Activated naive CD8-positive, alpha-beta T cell treated with anti-CD3 and anti-CD28 coated beads, Interleukin-2, amount 10 ng/mL, durations not matched to agents 7 days and 5 days (primary cell): ENCODE results near the gene CDH4. TPM values are rescaled to one million over a fixed set of nuclear protein-coding genes. Genes with fewer than 3 reads are reported as not detected.

Experiments used
- ATAC-seq: fragments of 150-1000 bp; cut with Tn5 transposase; one replicate; pipeline ENCODE4 v1.10.0; 2021; ENCODE audit warnings: low read depth, moderate library complexity
- POLR2A ChIA-PET: fragments of 350-600 bp; sonication (Branson Sonifier 250); formaldehyde crosslinking; loops from one replicate; lab custom pipeline; 2021; ENCODE audit warnings: antibody characterized with exemption; lab: Charles Lee
- DNase-seq: peaks from one replicate; pipeline ENCODE4 v3.0.0; 2021
- H3K27ac Mint-ChIP-seq: one replicate; pipeline ENCODE4 v1.8.0; 2022; ENCODE audit warnings: mild to moderate bottlenecking, mixed read lengths
- H3K27me3 Mint-ChIP-seq: one replicate; pipeline ENCODE4 v1.8.0; 2022; ENCODE audit warnings: mild to moderate bottlenecking, moderate library complexity, mixed read lengths
- H3K36me3 Mint-ChIP-seq: one replicate; pipeline ENCODE4 v1.8.0; 2021; ENCODE audit warnings: mild to moderate bottlenecking, mixed read lengths
- H3K4me1 Mint-ChIP-seq: one replicate; pipeline ENCODE4 v1.8.0; 2021; ENCODE audit warnings: mixed read lengths
- H3K4me3 Mint-ChIP-seq: one replicate; pipeline ENCODE4 v1.8.0; 2022; ENCODE audit warnings: mild to moderate bottlenecking, moderate library complexity, mixed read lengths
- H3K9me3 Mint-ChIP-seq: one replicate; pipeline ENCODE4 v1.8.0; 2021; ENCODE audit warnings: mixed read lengths
- total RNA-seq, 2 experiments: library from RNA; stranded (reverse); gene quantifications; one replicate each; pipeline ENCODE4 v1.2.3, GENCODE V29; 2021

Gene CDH4
- total RNA-seq, 2 experiments from 2014 or later, result 0.14 to 0.20 TPM

DNA sequence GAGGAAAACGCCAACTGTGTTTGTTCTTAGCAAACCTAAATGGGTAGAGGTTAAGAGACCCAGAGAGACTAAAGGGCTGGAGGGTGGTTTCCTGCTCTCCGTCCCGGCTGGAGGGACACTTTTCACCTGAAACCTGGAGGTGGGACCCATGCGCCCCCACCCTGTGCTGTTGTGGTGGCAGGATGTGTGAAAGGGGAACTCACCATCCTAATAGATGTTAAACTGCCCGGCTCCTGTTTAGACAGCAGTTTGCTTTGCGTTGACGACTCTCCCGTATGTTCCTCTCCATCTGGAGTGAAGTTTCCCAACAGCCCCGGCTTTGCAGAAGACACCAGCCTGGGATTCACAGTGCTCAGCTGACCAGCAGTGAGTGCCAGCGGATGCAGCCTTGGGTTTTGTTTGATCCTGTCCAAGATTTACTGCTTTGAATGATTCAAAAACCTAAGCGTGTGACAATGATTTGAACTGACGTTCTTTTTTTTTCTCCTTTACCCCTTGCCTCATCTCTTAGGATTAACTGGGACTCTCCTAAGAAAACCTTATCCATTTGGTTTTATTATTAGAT is 66.0 kb downstream of the CDH4 start:
- no peaks in the 10 kb centered on the region for H3K9me3 Mint-ChIP-seq
- no peak for ATAC-seq
- POLR2A ChIA-PET, result no interaction called here
- H3K27ac Mint-ChIP-seq, result no peak overlapping the region
- no peaks in the 10 kb centered on the region for H3K36me3 Mint-ChIP-seq
- DNase-seq, result no peak
- H3K27me3 Mint-ChIP-seq, result no peaks in the 10 kb centered on the region
- no peaks in the 10 kb centered on the region for H3K4me1 Mint-ChIP-seq
- no peak overlapping the region for H3K4me3 Mint-ChIP-seq

DNA sequence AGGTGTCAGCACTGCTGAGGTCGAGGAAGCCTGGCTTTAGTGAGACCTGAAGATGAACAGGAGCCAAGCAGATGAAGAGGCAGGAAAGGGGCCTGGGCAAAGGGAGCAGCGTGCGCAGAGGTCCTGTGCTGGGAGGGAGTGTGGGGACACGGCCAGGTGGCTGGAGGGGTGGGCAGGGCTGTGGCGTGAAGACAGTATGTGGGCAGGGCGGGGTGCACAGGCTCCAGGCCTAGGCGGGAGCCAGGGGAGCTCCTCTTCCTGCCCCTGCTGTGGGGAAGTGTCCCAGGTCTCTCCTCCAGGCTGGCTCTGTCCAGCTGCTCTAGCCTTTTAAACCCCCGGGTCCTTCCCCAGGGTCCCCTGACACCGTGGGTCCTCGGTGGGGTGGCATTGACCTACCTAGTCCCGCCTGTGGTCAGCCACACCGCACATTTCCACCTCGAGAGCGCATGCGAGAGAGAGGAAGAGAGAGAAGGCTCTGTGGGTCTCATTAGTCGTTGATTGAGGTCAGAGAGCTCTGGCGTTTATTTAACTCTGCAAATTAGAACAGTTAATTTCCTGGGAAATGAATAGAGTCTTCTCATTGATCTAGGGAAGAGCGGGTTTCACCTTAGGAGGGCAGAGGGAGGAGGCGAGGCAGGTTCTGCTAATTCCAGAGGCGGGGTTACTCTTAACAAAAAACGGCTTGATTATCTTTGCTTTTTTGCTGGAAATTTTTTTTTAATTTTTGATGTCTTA is 68.8 kb downstream of the CDH4 start:
- no peaks in the 10 kb centered on the region for H3K4me1 Mint-ChIP-seq
- no peaks in the 10 kb centered on the region for H3K36me3 Mint-ChIP-seq
- H3K27ac Mint-ChIP-seq, result no peak overlapping the region
- no peak for DNase-seq
- H3K9me3 Mint-ChIP-seq, result no peaks in the 10 kb centered on the region
- POLR2A ChIA-PET, result no interaction called here
- ATAC-seq, result no peak
- no peak overlapping the region for H3K4me3 Mint-ChIP-seq
- no peaks in the 10 kb centered on the region for H3K27me3 Mint-ChIP-seq

DNA sequence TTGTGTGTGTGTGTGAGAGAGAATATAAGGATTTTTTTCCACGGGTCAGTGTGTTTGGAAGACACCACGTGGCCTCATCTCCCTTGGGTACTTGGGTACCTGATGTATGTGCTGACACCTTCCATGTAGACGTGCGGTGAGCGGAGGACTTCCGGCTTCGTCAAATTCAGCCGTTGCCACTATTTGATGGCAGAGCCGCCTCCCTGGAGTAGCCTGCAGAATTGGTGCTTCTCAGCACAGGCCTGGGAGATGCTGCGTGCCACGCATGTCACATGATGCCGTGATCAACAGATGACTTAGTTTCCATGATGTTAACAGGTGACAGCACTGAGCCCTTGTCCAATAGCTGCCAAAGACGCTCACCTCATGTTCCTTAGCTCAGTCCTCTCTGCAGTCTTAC is 69.4 kb downstream of the CDH4 start:
- Mint-ChIP-seq H3K9me3 (no peaks in the 10 kb centered on the region), H3K36me3 (no peaks in the 10 kb centered on the region), H3K4me1 (no peaks in the 10 kb centered on the region), H3K27ac (no peak overlapping the region), H3K4me3 (no peak overlapping the region), H3K27me3 (no peaks in the 10 kb centered on the region)
- POLR2A ChIA-PET, result no interaction called here
- no peak for ATAC-seq
- no peak for DNase-seq

DNA sequence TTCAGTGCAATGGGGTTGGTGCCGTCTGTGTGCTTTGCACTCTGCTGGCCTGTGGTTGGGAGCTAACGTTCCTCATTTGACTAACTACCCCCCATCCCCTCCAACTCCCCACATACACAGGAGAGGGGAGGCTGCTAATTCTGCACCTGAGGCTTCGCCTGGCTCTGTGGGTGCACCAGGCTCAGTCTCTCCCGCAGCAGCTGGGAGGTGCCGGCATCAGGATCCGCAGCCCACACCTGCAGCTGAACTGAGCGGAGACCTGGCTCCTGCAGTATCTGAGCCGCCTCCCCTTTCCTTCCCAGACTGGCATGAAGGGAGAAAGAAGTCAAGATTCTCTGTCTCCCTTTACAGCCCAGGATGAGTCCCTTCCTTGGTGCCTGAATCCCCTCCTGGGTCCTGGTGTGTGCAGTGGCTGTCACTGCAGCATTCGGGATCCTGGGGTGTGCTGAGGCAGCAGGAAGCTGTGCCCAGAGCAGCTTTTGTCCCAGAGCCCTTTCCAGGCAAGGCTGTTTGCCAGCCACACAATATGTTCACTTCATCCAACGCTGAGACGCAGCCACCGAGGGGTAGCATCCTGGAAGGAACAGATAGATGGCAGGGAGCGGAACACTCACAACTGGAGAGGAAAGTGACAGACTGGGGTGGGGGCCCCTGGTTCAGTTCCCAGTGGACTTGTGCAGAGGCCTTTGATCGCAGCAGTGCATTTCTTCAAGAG is 70.2 kb downstream of the CDH4 start:
- POLR2A ChIA-PET, result no interaction called here
- Mint-ChIP-seq H3K27me3 (no peaks in the 10 kb centered on the region), H3K4me3 (no peak overlapping the region), H3K36me3 (no peaks in the 10 kb centered on the region), H3K9me3 (no peaks in the 10 kb centered on the region), H3K4me1 (no peaks in the 10 kb centered on the region), H3K27ac (no peak overlapping the region)
- ATAC-seq (no peak), DNase-seq (no peak)

DNA sequence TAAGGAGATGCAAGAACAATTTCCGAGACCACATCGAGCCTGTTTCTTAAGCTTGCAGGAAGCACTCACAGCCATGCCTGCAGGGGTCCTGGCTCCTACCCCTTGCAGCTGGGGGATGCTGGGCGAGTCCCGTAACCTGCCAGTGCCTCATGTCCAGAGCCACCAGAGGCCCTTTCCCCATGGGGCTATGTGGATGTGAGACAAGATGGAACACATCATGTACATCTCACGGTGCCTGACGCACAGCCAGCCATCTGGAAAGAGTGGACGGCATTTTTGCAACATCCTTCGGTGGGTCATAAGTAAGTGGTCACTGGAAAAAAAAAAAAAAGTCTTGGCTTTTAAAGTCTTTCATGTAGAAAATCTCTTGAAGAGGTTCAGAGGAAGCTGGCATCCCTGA is 72.8 kb downstream of the CDH4 start:
- DNase-seq (no peak), ATAC-seq (no peak)
- POLR2A ChIA-PET, result no interaction called here

DNA sequence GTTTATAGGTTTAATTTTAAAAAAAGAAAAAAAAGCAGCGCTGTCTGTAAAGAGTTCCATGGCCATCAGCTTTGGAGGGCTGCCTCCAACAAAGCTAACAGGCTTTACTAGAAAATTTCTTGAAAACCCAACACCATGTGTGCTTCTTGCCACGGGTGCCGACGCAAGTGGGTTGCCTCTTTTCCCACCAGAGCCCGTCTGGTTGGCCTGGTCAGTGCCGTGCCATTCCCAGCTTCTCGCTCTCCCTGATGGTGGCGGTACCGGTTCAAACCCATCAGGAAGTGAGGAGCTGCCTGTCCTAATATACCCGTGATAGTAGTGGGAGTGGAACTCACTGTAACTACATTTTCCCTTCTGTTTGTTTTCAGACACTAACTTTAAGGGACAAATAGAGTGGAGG is 73.7 kb downstream of the CDH4 start:
- H3K4me1 Mint-ChIP-seq, result no peaks in the 10 kb centered on the region
- ATAC-seq (no peak), DNase-seq (no peak)
- POLR2A ChIA-PET, result no interaction called here
- no peak overlapping the region for H3K27ac Mint-ChIP-seq
- H3K4me3 Mint-ChIP-seq, result no peak overlapping the region
- no peaks in the 10 kb centered on the region for H3K36me3 Mint-ChIP-seq
- H3K27me3 Mint-ChIP-seq, result no peaks in the 10 kb centered on the region
- no peaks in the 10 kb centered on the region for H3K9me3 Mint-ChIP-seq

More for the DNA sequence above, 72.8 kb downstream of the CDH4 start:
- Mint-ChIP-seq H3K36me3 (no peaks in the 10 kb centered on the region), H3K27me3 (no peaks in the 10 kb centered on the region), H3K27ac (no peak overlapping the region), H3K4me3 (no peak overlapping the region), H3K9me3 (no peaks in the 10 kb centered on the region), H3K4me1 (no peaks in the 10 kb centered on the region)

DNA sequence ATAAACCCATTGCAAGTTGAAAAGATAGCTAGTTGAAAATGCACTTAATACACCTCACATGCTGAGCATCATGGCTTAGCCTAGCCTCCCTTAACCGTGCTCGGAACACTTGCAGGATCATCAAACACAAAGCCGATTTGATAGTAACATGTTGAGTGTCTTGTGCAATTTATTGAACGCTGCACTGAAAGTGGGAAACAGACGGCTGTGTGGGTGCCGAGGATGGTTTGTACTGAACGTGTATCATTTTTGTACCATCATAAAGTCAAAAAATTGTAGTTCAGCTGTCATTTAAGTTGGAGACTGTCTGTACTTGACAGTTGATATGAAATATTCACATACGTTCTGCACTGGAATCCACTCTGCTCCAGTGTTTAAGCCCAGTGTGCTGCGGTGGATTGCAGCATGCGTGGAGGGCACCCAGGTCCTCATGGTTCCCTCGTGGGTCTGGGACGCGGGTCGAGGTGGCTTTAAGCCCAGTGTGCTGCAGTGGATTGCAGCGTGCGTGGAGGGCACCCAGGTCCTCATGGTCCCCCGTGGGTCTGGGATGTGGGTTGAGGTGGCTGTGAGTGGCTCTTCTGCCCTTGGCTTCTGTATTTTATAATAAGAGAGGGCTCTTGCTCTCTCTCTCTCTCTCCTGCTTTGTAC is 77.0 kb downstream of the CDH4 start:
- no peak for DNase-seq
- Mint-ChIP-seq H3K4me1 (no peaks in the 10 kb centered on the region), H3K4me3 (no peak overlapping the region), H3K9me3 (no peaks in the 10 kb centered on the region), H3K27ac (no peak overlapping the region), H3K36me3 (no peaks in the 10 kb centered on the region), H3K27me3 (no peaks in the 10 kb centered on the region)
- ATAC-seq, result peak; percentile 47
- POLR2A ChIA-PET, result no interaction called here

DNA sequence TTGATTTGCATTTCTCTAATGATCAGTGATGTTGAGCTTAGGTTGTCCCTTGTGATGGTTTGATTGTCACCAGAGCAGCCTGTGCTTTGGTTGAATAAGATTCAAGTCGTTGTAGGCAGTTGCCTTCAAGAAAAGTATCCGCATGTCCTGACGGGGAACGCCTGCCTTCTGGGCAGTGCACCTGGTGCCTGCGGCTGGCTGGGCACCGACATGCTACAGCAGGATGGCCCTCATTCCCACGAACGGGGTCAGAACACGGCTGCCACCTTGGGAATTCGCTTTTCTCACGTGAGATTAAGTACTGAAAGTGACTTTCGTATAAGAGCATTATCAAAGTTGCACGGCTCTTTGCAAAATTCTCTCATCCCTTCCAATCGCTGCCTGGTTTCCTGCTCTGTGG is 78.4 kb downstream of the CDH4 start:
- Mint-ChIP-seq H3K4me1 (no peaks in the 10 kb centered on the region), H3K27me3 (no peaks in the 10 kb centered on the region), H3K27ac (no peak overlapping the region), H3K36me3 (no peaks in the 10 kb centered on the region), H3K4me3 (no peak overlapping the region), H3K9me3 (no peaks in the 10 kb centered on the region)
- POLR2A ChIA-PET, result no interaction called here
- ATAC-seq (no peak), DNase-seq (no peak)

DNA sequence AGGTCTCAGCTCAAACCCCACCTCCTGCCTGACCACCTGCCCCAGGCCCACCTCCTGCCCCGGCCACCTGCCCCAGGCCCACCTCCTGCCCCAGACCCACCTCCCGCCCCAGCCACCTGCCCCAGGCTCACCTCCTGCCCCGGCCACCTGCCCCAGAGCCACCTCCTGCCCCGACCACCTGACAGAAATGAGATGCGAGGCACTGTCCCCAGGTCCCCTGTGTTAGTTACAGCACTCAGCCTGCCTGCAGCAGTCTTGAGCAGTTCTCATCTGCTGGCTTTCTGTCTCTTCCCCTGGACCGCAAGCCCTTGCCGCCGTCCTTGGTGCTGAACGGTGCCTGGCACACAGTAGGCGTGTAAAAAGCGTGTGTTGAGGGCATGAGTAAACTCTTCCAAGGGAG is 79.5 kb downstream of the CDH4 start:
- H3K9me3 Mint-ChIP-seq, result no peaks in the 10 kb centered on the region
- no peak overlapping the region for H3K4me3 Mint-ChIP-seq
- H3K4me1 Mint-ChIP-seq, result no peaks in the 10 kb centered on the region
- H3K27ac Mint-ChIP-seq, result no peak overlapping the region
- H3K27me3 Mint-ChIP-seq, result no peaks in the 10 kb centered on the region
- POLR2A ChIA-PET, result no interaction called here
- ATAC-seq (no peak), DNase-seq (no peak)
- H3K36me3 Mint-ChIP-seq, result no peaks in the 10 kb centered on the region

DNA sequence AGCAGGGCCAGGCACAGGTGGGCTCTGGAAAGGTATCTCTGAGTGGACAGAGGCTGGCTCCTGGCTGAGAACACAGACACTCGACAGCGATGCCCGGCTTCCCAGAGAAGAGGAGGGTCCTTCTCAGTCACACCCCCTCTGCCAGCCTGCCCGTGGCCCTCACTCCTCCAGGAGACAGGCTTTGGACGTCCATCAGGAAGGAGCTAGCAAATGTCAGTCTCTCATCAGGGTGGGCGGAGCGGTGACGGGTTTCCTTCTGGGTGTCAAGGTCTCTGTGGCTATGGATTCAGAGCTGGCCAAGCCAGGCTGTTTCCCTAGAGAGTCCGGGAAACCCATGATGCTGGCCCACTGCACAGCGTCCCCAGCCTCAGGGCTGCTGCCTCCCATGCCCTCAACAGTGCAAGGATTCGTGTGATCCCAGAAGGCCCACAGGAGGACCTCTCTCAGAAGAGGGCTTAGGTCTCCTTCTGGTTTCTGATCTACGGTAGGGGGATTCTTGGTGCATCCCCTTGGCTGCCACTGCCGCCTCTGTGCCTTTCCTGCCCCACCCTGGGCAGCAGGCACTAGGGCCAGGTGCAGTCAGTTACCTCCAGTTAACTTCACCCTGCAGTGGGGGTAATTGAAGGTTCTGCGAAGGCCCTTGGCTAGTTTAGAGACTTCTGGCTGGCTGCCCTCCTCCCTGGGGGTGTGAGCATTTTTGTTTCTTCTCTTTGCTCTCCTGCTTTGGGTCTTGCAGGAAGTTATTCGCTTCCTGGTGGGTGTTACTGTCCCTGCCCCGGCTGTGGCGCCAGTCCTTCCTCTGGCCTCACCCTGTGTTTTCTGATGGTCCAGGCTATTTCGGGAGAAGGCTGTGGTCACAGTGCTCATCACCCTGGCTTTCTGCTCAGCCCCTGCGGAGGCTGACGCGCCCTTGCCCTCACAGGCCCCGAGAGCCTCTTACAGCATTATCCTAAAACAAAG is 80.2 kb downstream of the CDH4 start:
- Mint-ChIP-seq H3K4me3 (no peak overlapping the region), H3K27ac (no peak overlapping the region), H3K4me1 (no peaks in the 10 kb centered on the region), H3K27me3 (no peaks in the 10 kb centered on the region), H3K36me3 (no peaks in the 10 kb centered on the region), H3K9me3 (no peaks in the 10 kb centered on the region)
- ATAC-seq (no peak), DNase-seq (no peak)
- POLR2A ChIA-PET, result no interaction called here

DNA sequence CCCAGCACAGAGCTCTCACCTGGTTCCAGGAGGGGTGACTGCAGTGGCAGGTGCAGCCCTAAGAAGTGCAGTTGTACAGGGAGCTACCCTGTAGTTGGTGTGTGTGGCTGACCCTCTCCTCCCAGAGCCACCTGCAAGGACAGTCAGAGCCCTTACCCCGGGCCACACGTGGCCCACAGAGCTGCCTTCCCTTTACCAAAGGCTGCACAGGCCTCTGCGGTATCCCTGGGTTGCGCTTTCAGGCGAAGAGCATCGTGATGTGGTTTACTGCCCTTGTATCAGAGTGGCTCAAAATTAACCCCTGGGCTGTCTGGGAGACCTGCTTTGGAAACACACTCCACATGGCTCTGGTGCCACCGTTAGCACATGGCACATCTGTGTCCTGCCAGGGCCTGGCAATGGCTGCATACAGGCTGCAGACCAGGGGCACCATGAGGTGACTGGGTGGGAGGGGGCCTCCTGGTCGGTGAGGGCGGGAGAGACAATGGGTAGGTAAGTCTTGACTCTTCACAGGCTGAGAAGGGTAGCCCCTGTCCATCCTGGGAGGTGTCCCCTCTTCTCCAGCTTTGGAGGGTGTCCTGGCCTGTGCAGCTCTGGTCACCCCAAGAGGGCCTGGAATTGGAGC is 81.5 kb downstream of the CDH4 start:
- H3K4me1 Mint-ChIP-seq, result no peaks in the 10 kb centered on the region
- no peak for ATAC-seq
- POLR2A ChIA-PET, result no interaction called here
- no peak overlapping the region for H3K4me3 Mint-ChIP-seq
- H3K9me3 Mint-ChIP-seq, result no peaks in the 10 kb centered on the region
- H3K27ac Mint-ChIP-seq, result no peak overlapping the region
- H3K36me3 Mint-ChIP-seq, result no peaks in the 10 kb centered on the region
- DNase-seq, result no peak
- H3K27me3 Mint-ChIP-seq, result no peaks in the 10 kb centered on the region

DNA sequence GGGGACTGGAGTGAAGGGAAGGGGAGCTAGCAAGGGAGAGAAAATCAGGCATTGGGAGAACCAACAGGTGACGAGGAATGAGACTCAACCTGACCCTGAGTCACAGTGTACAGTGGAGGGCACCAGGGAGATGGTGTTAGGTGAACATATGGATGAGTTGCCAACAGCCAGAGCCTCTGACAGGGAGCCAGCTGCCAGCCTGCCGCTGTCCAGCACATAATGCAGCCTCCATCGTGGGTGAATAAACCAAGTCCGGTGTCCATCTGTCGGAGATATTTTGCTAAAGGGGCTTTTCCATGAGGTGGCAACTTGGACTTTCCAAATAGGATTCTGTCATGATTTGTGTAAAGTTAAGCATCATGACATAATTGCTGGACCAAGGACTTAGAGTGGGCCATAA is 88.1 kb downstream of the CDH4 start:
- POLR2A ChIA-PET, result no interaction called here
- Mint-ChIP-seq H3K36me3 (no peaks in the 10 kb centered on the region), H3K4me3 (no peak overlapping the region), H3K27me3 (no peaks in the 10 kb centered on the region), H3K4me1 (no peaks in the 10 kb centered on the region), H3K27ac (no peak overlapping the region), H3K9me3 (no peaks in the 10 kb centered on the region)
- ATAC-seq, result no peak
- DNase-seq, result no peak
